ENCODE data around the gene SWT1.

GRCh38 chr1:185154912-185155513 lies 2.0 kb upstream of the SWT1 start:
- TF ChIP-seq CTCF (conservative IDR thresholded peaks at IDR 0.05; ENCODE audit: low read length) (no peak), EZH2phosphoT487 (IDR thresholded peaks at IDR 0.05; ENCODE audit: borderline replicate concordance) (no peak)

Measured in Loucy (cell line).